ENCODE measurements around the gene OR14J1. TPM values are rescaled to one million over a fixed set of nuclear protein-coding genes. Genes with fewer than 3 reads are reported as not detected.
A peak's percentile ranks its signal among the peaks of the same experiment; 100 is the strongest.
"Not testable (repeated sequence)": the region's sequence is repeated elsewhere in the genome, so short reads cannot be mapped to it uniquely, and the experiment has no call there.

The OR14J1 gene
- not detected for total RNA-seq
- long read RNA-seq, donor 1: 0 reads
- long read RNA-seq, donor 2: 0 reads

GRCh38 chr6:29301316-29301715 lies at the start of gene OR14J1:
OR14J1 (plus strand) TSS chr6:29301701; CDS start chr6:29306690, 4,989 bp downstream.
- intact Hi-C loops (cut with DNase I): no loop called here
- no peak for DNase-seq (ENCODE audit: low spot score)

- intact Hi-C loops (cut with DNase I): no loop called here
Measured at GRCh38 chr6:29251736-29252135, 49.8 kb upstream of the OR14J1 start.

DNA sequence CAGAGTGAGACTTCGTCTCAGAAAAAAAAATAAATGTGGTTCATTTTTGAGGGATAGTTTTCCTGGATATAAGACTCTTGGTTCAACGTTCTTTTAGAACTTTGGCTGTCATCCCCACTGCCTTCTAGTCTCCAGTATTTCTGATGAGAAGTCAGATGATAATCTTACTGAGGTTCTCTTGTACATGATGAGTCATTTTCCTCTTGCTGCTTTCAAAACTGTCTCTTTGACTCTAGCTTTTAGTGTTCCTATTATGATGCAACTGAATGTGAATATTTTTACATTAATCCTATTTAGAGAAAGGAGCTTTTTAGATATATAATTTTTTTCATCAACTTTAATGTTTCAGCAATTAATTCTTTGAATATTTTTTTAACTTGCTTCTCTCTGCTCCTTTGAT lies 46.0 kb upstream of the OR14J1 start:
- intact Hi-C loops (cut with DNase I): no loop called here
- DNase-seq (ENCODE audit: low spot score): no peak

More at GRCh38 chr6:29251736-29252135, 49.8 kb upstream of the OR14J1 start:
- DNase-seq (ENCODE audit: low spot score): no peak

DNA sequence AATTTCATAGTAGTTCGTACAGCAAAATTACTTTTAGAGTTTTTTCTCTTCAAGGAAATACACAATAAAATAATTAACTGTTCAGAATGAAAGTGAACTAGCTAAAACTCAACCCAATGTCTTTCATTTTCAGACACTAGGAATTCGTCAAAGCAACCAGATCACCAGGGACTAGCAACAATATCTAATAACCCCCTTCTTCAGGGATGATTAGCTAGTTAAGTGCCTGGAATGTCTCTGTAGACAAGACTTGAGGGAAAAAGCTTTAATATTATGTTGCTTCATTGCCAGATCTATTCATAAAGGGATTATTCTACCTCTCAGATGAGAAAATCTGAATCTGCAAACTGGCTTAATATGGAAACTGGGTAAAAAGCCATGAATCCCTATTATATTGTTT lies 41.8 kb upstream of the OR14J1 start:
- intact Hi-C loops (cut with DNase I): no loop called here
- DNase-seq (ENCODE audit: low spot score): no peak

- DNase-seq (ENCODE audit: low spot score): no peak
- intact Hi-C loops (cut with DNase I): no loop called here
Measured at GRCh38 chr6:29263001-29263400, 38.5 kb upstream of the OR14J1 start.

DNA sequence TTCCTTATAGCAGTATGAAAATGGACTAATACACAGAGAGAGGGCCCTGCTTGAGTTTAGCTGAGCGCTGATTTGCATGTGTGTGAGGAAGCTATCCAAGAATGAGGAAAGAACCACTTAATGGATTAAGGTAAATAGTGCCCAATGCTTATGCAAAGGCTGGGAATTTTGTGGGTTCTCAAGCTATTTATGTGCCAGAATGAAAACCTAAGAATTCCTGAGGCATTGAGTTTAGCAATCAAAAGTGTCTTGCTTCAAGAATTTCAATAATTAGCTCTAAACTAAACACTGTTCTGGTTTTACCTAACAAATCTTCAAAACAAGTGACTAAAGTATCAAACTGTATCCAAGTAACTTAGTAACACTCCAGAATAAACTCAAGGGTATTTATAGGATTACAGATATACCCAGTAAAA lies 7.0 kb upstream of the OR14J1 start:
- DNase-seq (ENCODE audit: low spot score): no peak
- intact Hi-C loops (cut with DNase I): no loop called here

GRCh38 chr6:29295181-29295585 lies 6.3 kb upstream of the OR14J1 start:
- DNase-seq (ENCODE audit: low spot score): no peak
- intact Hi-C loops (cut with DNase I): no loop called here

GRCh38 chr6:29295623-29296022 lies 5.9 kb upstream of the OR14J1 start:
- peak; percentile 79 for DNase-seq (ENCODE audit: low spot score)
- intact Hi-C loops (cut with DNase I): no loop called here

DNA sequence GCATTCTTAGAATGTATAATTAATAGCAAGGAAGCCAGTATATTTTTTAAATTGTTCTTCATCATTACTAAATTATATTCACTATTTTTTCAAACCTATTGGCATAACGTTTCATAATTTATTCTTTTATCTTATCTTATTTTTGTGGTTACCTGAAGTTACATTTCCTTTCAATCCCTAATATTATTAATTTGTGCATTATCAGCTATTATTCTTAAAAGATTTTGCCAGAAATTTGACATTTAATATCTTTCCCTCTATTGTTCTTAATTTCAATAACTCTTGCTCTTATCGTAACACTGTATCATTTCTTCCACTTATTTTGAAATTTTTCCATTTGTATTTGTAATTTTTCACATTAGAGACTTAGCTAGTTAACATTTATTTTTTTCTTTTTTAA lies 18.4 kb downstream of the OR14J1 start:
- intact Hi-C loops (cut with DNase I): no loop called here
- DNase-seq (ENCODE audit: low spot score): no peak

- DNase-seq (ENCODE audit: low spot score); intact Hi-C loops (cut with DNase I): not testable (repeated sequence)
Measured at GRCh38 chr6:29323332-29323731, 21.8 kb downstream of the OR14J1 start.

DNA sequence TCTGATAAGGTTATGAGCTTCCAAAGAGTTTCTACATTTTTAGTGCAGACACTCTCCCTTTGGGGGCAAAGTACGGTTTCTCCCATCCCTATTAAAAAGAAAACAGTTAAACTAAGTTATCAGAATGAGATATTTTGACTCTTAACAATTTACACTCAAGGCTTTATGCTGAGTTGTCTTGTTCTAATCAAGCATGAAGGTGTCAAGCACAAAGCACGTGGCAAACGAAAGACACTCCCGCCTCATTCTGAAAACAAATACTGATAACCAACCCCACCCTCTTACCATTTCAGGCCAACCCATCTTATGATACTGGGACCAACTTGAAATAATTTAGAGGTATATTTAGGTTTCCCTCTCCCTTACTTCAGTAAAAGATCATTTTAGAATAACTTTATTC lies 24.3 kb downstream of the OR14J1 start:
- no peak for DNase-seq (ENCODE audit: low spot score)
- intact Hi-C loops (cut with DNase I): no loop called here

DNA sequence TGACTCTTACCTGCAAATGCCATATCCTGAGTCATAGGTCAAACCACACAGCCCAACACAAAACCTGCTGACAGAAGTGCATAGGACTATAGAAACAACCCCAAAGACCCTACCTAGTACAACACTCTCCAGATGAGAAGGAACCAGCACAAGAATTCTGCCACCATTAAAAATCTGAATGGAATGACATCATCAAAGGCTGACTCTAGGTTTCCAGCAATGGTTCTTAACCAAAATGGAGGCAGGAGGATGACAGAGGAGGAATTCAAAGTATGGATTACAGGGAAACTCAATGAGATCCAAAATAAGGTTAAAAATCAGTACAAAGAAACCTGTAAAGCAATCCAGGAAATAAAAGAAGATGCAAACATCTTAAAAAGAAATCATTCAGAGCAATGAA lies 31.2 kb downstream of the OR14J1 start:
- intact Hi-C loops (cut with DNase I): no loop called here
- DNase-seq (ENCODE audit: low spot score): no peak

- DNase-seq (ENCODE audit: low spot score): no peak
- intact Hi-C loops (cut with DNase I): no loop called here
Measured at GRCh38 chr6:29336269-29336668, 34.8 kb downstream of the OR14J1 start.

GRCh38 chr6:29345380-29345779 lies 43.9 kb downstream of the OR14J1 start:
- no peak for DNase-seq (ENCODE audit: low spot score)
- intact Hi-C loops (cut with DNase I): no loop called here

GRCh38 chr6:29349348-29349747 lies 47.8 kb downstream of the OR14J1 start:
- intact Hi-C loops (cut with DNase I): not testable (repeated sequence)

GRCh38 chr6:29354980-29355379 lies 53.5 kb downstream of the OR14J1 start:
- intact Hi-C loops (cut with DNase I): no loop called here
- no peak for DNase-seq (ENCODE audit: low spot score)

More at GRCh38 chr6:29349348-29349747, 47.8 kb downstream of the OR14J1 start:
- DNase-seq (ENCODE audit: low spot score): not testable (repeated sequence)

GRCh38 chr6:29355603-29356002 lies 54.1 kb downstream of the OR14J1 start:
- DNase-seq (ENCODE audit: low spot score): no peak
- intact Hi-C loops (cut with DNase I): no loop called here

Other genes with a start within 250 kb of the OR14J1 start
- gene OR2B3, start 214.4 kb upstream of the OR14J1 start, total RNA-seq: not detected
- not detected for gene OR2J1, start 202.2 kb upstream of the OR14J1 start, total RNA-seq
- gene OR2J3, start 193.6 kb upstream of the OR14J1 start, total RNA-seq: not detected
- gene OR2J2, start 130.8 kb upstream of the OR14J1 start, total RNA-seq: not detected
- gene OR5V1, start 67.2 kb downstream of the OR14J1 start, total RNA-seq: not detected
- not detected for gene OR12D3, start 73.6 kb downstream of the OR14J1 start, total RNA-seq
- not detected for gene OR12D2, start 93.9 kb downstream of the OR14J1 start, total RNA-seq
- not detected for gene OR12D1, start 113.2 kb downstream of the OR14J1 start, total RNA-seq
- not detected for gene OR10C1, start 137.6 kb downstream of the OR14J1 start, total RNA-seq
- gene OR11A1, start 155.4 kb downstream of the OR14J1 start, total RNA-seq: not detected
- gene OR2H1, start 155.5 kb downstream of the OR14J1 start, total RNA-seq: not detected
- not detected for gene MAS1L, start 186.3 kb downstream of the OR14J1 start, total RNA-seq

All from posterior vena cava (tissue), 2 donors.